OCI-LY3 (cell line): ENCODE results near the gene FBXO38.

Experiments
- EZH2phosphoT487 ChIP-seq: fragments of 200-600 bp; shearing (Covaris generic); IDR thresholded peaks from 2 replicates; pipeline ENCODE4 v1.6.1; 2018; ENCODE audit warnings: antibody characterized with exemption, mixed run types, low read depth
- TF ChIP-seq, protein P1 (sequence below): fragments of 200-600, 300-600 bp; sonication (generic); IDR thresholded peaks from 2 replicates; pipeline ENCODE4 v1.5.1; 2014; ENCODE audit warnings: antibody characterized with exemption, low read length, low read depth

DNA sequence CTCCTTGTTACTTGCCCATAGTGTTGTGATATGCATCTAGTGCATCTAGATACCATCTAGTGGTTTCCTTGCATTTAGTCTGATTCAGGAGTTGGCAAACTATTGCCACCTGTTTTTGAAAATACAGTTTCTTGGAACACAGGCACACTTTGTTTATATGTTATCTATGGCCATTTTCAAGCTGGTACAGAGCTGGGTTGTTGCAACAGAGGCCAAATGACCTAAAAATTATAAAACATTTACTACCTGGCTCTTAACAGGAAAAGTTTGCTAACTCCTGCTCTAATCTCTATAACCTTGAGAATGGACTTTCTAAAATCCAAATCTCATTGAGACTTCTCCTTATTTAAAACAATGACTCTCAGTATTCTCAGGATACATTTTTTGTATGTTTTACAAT is 19.4 kb upstream of the FBXO38 start:
- TF ChIP-seq, protein P1, sequence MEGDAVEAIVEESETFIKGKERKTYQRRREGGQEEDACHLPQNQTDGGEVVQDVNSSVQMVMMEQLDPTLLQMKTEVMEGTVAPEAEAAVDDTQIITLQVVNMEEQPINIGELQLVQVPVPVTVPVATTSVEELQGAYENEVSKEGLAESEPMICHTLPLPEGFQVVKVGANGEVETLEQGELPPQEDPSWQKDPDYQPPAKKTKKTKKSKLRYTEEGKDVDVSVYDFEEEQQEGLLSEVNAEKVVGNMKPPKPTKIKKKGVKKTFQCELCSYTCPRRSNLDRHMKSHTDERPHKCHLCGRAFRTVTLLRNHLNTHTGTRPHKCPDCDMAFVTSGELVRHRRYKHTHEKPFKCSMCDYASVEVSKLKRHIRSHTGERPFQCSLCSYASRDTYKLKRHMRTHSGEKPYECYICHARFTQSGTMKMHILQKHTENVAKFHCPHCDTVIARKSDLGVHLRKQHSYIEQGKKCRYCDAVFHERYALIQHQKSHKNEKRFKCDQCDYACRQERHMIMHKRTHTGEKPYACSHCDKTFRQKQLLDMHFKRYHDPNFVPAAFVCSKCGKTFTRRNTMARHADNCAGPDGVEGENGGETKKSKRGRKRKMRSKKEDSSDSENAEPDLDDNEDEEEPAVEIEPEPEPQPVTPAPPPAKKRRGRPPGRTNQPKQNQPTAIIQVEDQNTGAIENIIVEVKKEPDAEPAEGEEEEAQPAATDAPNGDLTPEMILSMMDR: no peak
- no peak for TF ChIP-seq EZH2phosphoT487
